SKM-1 treated with dmso at 0.1 percent for 144 hours (cell line): ENCODE results near the gene KCNC3.
"Not testable (repeated sequence)": the region's sequence is repeated elsewhere in the genome, so short reads cannot be mapped to it uniquely, and the experiment has no call there.

Experiments used
- DNase-seq: peaks from one replicate; lab custom pipeline; 2025; ENCODE audit not compliant: unreplicated experiment; lab: John Stamatoyannopoulos, UW

The KCNC3 gene

GRCh38 chr19:50356691-50357177, 27.6 kb upstream of the KCNC3 start:
- no peak for DNase-seq

- not testable (repeated sequence) for DNase-seq
These were observed 24.3 kb upstream of the KCNC3 start for GRCh38 chr19:50353487-50353880.

GRCh38 chr19:50352242-50352641, 23.1 kb upstream of the KCNC3 start:
- DNase-seq: no peak

GRCh38 chr19:50349277-50350057, 20.3 kb upstream of the KCNC3 start:
- no peak for DNase-seq

GRCh38 chr19:50347089-50347581, 18.0 kb upstream of the KCNC3 start:
- DNase-seq: not testable (repeated sequence)

GRCh38 chr19:50344661-50345318, 15.6 kb upstream of the KCNC3 start:
- DNase-seq: peak; percentile 22

- DNase-seq: peak; percentile 85
These were observed 12.0 kb upstream of the KCNC3 start for GRCh38 chr19:50341091-50341564.

- no peak for DNase-seq
These were observed 11.2 kb upstream of the KCNC3 start for GRCh38 chr19:50340331-50340730.

- DNase-seq: not testable (repeated sequence)
These were observed 7.9 kb upstream of the KCNC3 start for GRCh38 chr19:50337031-50337430.

- no peak for DNase-seq
These were observed 5.7 kb upstream of the KCNC3 start for GRCh38 chr19:50334741-50335421.

GRCh38 chr19:50333737-50334617, 4.8 kb upstream of the KCNC3 start:
- DNase-seq: no peak

- DNase-seq: peak; percentile 66
These were observed 4.1 kb upstream of the KCNC3 start for GRCh38 chr19:50333235-50333736.

GRCh38 chr19:50332244-50333038, 3.3 kb upstream of the KCNC3 start:
- no peak for DNase-seq

- DNase-seq: no peak
These were observed 2.7 kb upstream of the KCNC3 start for GRCh38 chr19:50331994-50332243.

GRCh38 chr19:50331221-50331993, 2.2 kb upstream of the KCNC3 start:
- DNase-seq: no peak

GRCh38 chr19:50330365-50331078, 1.3 kb upstream of the KCNC3 start:
- DNase-seq: no peak

GRCh38 chr19:50329926-50330294, 733 bp upstream of the KCNC3 start:
- not testable (repeated sequence) for DNase-seq

- DNase-seq: no peak
These were observed 368 bp downstream of the KCNC3 start for GRCh38 chr19:50328873-50329145.
